Nucleus accumbens (tissue), 56 donors: ENCODE data around the gene PARPBP.
"Not testable (repeated sequence)": the region's sequence is repeated elsewhere in the genome, so short reads cannot be mapped to it uniquely, and the experiment has no call there.

Experiments used
- DNase-seq, 56 donors: peaks; one replicate each; lab custom pipeline; 2025; lab: John Stamatoyannopoulos, UW

PARPBP gene

DNA sequence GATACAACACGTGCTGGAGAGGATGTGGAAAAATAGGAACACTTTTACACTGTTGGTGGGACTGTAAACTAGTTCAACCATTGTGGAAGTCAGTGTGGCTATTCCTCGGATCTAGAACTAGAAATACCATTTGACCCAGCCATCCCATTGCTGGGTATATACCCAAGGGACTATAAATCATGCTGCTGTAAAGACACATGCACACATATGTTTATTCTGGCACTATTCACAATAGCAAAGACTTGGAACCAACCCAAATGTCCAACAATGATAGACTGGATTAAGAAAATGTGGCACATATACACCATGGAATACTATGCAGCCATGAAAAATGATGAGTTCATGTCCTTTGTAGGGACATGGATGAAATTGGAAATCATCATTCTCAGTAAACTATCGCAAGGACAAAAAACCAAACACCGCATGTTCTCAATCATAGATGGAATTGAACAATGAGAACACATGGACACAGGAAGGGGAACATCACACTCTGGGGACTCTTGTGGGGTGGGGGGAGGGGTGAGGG lies 27.1 kb downstream of the PARPBP start:
- not testable (repeated sequence) for DNase-seq

DNA sequence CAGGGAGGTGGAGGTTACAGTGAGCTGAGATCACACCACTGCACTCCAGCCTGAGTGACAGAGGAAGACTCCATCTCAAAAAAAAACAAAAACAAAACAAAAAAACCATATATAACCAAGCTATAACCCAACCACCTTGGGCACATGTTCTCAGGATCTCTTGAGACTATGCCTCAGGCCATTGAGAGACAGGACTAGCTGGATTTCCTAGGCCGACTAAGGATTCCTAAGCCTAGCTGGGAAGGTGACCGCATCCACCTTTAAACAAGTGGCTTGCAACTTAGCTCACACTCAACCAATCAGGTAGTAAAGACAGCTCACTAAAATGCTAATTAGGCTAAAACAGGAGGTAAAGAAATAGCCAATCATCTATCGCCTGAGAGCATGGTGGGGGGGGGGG lies 35.2 kb downstream of the PARPBP start:
- DNase-seq = not testable (repeated sequence)

DNA sequence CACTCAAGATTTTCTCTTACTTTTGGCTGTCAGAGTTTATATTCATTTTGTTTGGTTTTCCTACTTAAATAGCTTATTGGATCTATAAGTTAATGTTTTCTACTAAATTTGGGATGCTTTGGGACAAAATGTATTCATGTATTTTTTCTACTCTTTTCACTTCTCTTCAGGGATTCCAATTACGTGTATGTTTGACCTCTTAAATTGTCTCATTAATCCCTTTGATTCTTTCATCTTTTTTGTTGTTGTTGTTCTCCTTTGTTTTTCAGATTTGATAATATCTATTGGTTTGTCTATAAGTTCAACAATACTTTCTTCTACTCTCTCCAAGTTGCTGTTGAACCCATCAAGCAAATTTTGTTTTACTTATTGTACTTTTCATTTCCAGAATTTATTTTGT lies 43.4 kb downstream of the PARPBP start:
- no peak for DNase-seq

DNA sequence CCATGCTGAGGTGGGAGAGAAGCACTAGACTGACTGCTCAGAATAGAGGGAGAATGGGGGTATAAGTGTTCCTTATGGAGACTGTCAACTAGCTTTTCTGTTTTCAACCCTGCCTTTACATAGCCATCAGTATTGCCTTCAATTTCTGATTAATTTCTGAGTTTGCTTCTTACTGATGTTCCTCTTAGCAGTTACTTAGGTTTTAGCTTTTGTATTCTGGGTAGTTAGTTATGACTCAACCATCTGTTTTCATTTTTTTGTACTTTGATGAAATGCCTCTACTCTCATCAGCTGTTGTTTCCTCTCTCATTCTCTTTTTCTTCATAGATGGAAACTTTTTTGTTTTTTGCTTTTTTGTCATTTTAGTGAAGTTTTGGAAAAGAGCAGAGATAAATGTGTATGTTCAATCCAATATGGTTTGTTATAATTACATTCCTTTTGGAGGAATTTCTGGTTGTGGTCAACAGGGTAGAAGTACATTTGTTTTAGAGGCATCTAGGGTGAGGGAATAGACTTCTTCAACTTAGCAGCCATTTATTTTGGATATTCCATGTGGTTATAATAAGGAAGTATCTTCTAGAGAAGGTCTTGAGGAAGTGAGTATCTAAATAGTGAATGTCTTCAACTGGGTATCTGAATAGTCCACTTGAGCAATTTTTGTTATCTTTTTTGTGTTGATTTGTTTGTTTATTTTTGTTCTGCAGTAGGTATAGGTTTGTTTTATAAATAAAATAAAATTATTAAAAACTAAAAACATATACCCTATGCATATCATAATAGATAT lies 48.0 kb downstream of the PARPBP start:
- DNase-seq = no peak

DNA sequence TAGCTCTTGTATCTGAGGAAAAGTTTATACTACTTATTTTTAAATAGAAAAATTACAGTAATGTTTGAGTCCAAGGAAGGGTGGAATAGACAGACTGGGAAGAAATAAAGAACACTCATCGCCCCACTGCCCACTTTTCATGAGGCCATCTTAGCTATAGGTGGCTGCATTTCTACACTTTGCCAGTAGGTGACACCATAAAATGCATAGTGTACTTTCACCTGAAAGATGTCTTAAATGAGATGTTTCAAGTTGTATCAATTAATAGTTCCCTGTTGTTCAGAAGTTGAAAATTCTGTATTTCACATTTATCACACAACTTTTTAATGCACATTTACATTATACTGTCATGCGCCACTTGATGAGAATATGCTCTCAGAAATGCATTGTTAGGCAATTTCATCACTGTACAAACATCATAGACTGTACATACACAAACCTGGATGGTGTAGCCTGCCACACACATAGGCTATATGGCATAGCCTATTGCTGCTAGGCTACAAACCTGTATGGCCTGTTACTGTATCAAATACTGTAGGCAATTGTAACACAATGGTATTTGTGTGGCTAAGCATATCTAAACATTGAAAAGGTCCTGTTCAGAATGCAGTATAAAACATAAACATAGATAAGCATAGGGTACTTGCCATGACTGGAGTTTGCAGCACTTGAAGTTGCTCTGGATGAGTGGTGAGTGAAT lies 50.1 kb downstream of the PARPBP start:
- DNase-seq = peak in 1 of 56 donors; percentile 3

DNA sequence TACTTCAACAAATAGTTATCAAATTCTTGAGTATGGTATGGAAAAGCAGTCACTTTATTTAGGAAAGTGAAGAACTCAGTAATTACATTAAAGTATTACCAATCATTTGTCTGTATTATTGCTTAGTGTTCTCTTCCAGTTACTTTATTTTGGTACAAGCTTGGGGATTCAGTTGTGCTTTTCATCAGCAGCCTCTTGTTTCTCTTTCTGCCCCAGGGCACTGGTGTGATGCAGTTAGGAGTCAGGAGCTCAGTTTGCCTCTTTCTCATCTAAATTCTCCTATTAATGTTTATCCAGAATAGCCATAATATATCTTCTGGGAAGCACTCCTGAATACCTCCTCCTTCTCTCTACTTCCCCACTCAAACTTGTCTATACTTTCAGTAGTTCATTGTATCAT lies 52.0 kb downstream of the PARPBP start:
- DNase-seq = no peak

DNA sequence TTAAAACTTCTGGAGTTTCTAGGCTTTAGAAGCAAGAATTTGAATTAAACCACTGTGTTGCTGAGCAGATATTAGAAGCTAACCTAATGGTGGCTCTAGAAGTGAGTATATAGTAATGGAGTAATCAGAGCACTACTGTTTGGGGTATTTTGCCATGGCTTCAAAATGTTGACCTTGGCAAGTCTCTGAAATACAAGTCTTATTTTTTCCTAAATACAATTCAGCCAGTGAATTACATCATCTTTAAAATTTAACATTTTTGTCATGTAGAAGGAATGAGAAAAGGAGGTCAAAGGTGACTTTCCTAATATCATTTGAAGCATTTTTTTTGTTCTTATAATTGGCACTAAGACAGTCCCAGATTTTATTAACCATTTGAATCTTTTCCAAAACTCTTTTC lies 52.5 kb downstream of the PARPBP start:
- no peak for DNase-seq

DNA sequence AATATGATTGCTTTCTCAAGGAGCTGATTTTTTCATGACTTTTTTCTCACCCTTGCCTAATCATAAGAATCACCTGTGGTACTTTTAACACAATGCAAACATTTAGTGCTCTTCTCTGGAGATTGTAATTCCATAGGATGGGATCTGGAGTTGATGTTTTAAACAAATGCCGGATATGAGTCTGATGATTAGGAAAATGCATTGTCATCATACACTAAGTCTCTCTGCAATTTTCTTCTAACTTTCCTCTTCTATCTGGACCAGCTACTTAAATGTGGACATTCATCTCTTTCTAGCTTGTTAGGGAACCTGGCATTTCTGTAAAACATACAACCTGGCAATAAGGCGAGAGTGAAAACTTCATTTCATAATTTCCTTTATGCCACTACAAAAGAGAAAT lies 54.1 kb downstream of the PARPBP start:
- DNase-seq = no peak

DNA sequence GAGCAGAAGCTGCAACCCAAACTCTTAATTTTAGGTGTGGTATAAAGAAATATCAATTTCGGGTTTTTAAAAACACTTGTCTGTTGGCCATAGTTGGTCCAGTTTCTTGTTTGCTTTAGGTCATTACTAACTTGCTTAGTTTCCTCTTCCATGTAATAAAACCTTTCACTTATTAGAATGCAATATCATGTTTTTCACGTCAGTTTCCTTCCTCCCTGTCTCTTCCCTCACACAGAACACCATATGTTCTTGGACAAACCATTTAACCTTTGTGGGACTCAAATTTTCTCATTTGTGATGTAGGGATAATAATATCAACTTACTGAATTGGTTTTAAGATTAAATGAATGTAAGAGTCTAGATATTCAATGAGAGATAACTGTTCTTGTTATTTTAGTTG lies 54.8 kb downstream of the PARPBP start:
- no peak for DNase-seq

DNA sequence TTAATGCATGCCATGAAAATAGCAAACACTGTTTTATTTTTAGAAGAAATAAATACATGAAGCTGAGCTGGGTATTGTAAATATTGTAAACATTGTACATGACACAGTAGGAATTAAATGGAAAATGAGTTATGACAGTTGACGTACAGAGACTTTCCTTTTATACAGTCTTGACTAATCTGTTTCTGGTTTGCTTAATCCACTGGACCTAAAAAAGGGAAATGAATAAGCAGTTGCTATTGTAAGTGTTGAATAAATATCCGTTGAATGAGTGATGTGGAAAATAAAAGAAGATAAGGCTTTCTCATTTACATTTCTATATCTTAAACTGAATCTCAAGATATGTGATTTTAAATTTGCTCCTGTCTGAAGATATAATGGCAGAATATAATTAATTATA lies 62.7 kb downstream of the PARPBP start:
- no peak for DNase-seq

DNA sequence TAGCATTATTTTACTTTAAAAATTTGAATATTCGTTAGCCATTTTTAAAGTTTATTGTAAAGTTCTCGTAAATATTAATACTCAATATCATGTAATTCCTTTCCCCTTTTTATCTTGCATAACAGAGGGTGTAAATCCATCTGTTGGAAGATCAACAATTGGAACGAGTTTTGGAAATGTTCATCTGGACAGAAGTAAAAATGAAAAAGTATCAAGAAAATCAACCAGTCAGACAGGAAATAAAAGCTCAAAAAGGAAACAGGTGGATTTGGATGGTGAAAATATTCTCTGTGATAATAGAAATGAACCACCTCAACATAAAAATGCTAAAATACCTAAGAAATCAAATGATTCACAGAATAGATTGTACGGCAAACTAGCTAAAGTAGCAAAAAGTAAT lies 75.8 kb downstream of the PARPBP start:
- no peak for DNase-seq

DNA sequence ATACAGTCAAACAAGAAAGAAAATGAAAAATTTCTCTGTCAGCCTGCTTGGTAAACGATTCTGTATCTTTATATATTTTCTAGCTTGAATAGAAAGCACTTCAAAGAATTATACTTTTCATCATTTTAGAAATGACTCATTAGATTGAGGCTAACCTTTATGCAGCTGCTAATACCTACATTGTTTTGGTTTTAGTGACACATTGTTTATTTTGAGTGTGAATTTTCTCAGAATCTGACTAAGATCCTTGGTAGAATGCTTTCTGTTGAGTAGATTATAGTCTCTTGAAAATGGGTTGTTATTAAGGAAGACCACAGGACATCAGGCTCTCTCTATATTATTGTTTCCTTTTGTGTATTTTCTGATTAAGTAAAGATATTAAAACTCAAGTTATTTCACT lies 77.8 kb downstream of the PARPBP start, which contains the start of gene PMCH:
TSS of gene PMCH (minus strand) at position 45 of the 400 bp plus-strand sequence. CDS start 63 bp downstream, outside the sequence.
- DNase-seq = no peak

DNA sequence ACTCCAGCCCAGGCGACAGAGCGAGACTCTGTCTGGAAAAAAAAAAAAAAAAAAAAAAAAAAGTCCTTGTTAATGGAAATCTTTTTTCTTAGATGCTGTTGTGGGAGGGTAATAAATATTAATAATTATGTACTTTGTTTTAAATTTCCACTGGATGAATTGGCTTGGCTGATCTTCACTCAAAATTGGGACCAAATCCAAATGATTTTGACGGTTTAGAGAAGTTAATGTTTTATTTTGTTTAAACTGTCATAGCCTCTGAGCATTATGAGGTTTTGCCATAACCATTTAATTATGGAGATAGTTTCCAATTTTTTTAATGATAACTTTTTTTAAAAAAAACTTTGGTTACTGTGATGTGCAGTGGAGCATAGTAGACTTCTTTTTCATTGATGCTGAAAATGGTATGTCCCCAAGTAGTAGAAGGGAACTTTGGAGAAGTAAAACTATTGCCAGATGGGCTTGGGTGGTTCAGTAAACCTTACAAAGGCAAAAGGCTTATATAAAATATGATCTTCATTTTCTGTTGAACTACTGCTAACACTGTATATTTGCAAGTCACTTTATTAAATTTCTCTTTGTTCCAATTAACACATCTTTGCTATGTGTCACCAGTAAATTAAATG lies 81.6 kb downstream of the PARPBP start:
- no peak for DNase-seq

DNA sequence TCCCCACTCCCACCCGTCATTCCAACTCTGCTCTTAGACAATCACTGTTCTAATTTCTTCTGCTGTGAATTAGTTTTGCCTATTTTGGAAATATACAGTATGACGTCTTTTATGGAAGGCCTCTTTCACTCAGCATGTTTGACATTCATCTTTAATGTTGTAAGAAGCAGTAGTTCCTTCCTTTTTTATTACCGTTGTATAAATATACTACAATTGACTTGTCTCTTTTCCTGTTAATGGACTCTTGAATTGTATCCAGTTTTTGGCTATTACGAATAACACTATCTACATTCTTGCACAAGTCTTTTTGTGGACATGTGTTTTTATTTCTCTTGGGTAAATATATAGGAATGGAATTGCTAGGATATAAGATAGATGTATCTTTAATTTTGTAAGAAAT lies 82.6 kb downstream of the PARPBP start:
- DNase-seq = no peak

DNA sequence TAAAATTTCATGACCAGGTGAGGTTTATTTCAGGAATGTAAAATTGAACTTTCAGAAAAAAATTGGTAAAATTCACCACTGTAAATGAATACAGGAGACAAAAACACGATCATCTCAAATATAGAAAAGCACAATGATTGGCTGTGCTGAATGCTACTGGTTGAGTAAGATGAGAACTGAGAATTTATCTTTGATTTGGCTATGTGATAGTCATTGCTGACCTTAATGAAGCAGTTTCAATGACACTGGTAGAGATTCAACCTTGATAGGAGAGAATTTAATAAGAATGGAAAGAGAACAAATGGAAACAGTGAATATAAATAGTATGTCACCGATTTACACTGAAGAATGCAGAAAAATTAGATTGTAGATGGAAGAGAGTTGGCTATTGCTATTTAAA lies 84.0 kb downstream of the PARPBP start:
- DNase-seq = no peak

DNA sequence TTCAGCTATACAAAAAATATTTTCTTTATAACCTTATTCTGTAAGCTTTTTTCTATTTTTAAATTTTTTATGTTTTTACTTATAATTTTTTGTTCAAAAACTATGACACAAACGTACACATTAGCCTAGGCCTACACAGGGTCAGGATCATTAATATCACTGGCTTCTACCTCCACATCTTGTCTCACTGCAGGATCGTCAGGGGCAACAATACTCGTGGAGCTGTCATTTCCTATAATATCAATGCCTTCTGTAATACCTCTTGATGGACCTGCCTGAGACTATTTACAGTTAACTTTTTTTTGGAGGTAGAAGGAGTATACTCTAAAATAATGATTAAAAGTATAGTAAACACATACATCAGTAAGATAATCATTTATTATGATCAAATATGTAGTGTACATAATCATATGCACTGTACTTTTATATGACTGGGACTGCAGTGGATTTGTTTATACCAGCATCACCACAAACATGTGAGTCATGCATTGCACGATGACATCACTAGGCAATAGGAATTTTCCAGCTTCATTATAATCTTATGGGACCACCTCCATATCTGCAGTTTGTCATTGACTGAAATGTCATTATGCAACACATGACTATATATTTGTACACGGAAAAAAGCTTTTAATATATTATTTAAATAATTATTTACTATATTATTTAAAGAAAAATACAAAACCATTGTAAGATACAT lies 96.2 kb downstream of the PARPBP start:
- DNase-seq = no peak

DNA sequence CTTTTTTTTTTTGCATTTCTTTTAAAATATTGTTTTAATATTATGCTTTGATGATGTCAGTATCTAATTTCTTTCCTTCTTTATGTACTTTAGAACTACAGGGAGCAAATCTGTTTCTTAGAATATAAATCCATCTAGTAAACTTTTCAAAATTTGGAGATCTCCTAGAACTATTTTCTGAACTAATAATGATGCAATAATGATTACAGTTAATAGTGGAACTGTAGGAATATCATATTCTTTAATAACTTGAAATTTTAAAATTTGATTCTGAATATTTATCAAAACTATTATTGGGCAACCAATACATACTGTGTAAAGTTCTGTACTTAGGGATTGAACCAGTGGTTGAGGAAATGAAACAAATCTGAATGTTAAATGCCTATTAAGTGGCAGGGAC lies 100.8 kb downstream of the PARPBP start:
- DNase-seq = no peak

DNA sequence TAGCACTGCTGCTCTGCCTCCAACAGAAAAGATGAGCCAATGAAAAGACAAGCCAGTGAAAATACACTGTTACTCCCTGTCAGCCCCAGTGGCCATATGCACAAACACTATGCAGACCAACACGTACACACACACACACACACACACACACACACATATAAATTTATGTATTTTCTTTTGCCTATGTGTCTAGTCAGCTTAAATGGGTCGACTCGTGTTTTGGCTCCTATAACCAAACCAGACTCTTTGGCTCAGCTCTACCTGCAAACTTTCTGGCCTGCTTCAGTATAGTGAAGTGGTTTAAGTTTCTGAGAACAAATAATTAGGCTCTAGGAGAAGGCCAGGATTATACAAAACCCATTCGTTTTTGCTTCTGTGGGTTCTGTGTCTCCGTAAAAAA lies 108.0 kb downstream of the PARPBP start:
- DNase-seq = no peak

DNA sequence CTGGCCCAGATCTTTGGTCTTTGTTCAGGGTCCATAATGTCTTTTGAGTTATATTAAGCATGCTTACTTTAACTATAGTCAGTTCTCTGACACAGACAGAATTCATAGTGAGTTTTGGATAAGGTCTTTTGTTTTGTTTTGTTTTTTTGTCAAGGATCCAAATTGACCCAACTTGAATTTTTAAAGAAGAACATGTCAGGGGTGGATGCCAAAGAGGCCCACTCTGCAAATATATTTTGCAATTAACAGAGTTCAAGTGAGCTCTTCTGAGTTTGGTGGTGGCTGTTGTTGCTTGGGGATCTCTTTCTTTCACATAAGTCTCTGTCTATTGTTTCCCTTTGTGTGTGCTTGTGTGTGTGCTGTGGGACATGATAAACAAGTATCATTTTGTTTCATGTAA lies 112.1 kb downstream of the PARPBP start:
- no peak for DNase-seq

DNA sequence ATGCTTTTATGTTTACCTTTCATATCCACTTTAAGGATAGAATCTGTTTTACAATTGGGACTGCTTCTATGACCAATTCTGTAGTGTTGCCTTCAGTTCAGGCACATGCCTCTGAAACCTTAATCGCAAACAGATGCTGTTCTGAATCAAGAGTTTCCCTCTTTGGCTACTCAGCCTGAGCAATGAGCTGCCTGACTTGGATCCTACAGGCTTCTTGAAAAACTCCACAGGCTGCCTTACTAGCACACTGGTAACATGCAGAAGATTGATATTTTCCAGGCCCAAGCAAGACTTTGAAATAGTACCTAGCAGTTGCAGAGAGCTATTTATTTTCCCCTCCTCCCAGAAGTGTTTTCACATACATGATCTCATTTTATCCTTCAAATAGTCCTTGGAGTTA lies 112.5 kb downstream of the PARPBP start:
- no peak for DNase-seq

DNA sequence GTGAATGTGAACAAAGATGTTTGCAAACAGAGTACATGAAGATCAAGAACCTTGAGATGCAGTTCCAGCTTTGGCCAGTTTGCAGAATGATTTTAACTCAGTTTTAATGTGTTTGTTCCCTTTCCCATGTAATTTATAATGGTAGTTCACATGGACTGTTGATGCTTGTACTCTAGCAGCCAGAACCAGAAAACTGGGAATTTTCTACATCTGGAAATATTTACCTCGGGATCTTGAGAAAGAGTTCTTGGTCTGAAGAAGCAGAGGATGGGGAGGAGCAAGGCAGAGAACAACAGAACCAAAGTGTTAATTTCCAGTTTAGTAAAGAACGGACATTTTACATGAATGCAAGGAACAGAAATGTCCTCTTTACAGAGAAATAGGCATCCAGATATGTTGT lies 114.6 kb downstream of the PARPBP start:
- DNase-seq = no peak
